Activated T-cell treated with anti-CD3 and anti-CD28 coated beads for 1 hour (primary cell): ENCODE data around the gene ANKS3.
A peak's percentile ranks its signal among the peaks of the same experiment; 100 is the strongest.

ENCODE experiments used
- DNase-seq: peaks from one replicate; pipeline ENCODE4 v3.0.0-alpha.2; 2020; ENCODE audit warnings: low read depth

ANKS3 gene

GRCh38 chr16:4684763-4685162 is 49.3 kb downstream of the ANKS3 start:
- DNase-seq, result no peak

GRCh38 chr16:4684058-4684715 is 49.9 kb downstream of the ANKS3 start:
- no peak for DNase-seq

- no peak for DNase-seq
These were observed 50.6 kb downstream of the ANKS3 start for GRCh38 chr16:4683255-4684057.

GRCh38 chr16:4682616-4683254 is 51.3 kb downstream of the ANKS3 start:
- no peak for DNase-seq

- DNase-seq, result no peak
These were observed 51.9 kb downstream of the ANKS3 start for GRCh38 chr16:4682084-4682591.

GRCh38 chr16:4681471-4682083 is 52.5 kb downstream of the ANKS3 start:
- DNase-seq, result no peak

GRCh38 chr16:4680673-4681470 is 53.2 kb downstream of the ANKS3 start:
- no peak for DNase-seq

- DNase-seq, result no peak
These were observed 54.0 kb downstream of the ANKS3 start for GRCh38 chr16:4679850-4680636.

- DNase-seq, result no peak
These were observed 54.8 kb downstream of the ANKS3 start for GRCh38 chr16:4679156-4679849.

GRCh38 chr16:4678596-4678995 is 55.5 kb downstream of the ANKS3 start:
- no peak for DNase-seq

GRCh38 chr16:4677994-4678393 is 56.1 kb downstream of the ANKS3 start:
- no peak for DNase-seq

- DNase-seq, result no peak
These were observed 56.7 kb downstream of the ANKS3 start for GRCh38 chr16:4677390-4677789.

GRCh38 chr16:4676831-4677230 is 57.2 kb downstream of the ANKS3 start:
- no peak for DNase-seq

- DNase-seq, result peak; percentile 44
These were observed 57.9 kb downstream of the ANKS3 start for GRCh38 chr16:4675864-4676786.

GRCh38 chr16:4674926-4675530 is 59.0 kb downstream of the ANKS3 start:
- DNase-seq, result no peak

GRCh38 chr16:4673387-4674046 is 60.6 kb downstream of the ANKS3 start:
- no peak for DNase-seq

GRCh38 chr16:4668313-4668960 is 65.6 kb downstream of the ANKS3 start:
- DNase-seq, result no peak
